Kidney (tissue), 14 donors: ENCODE data around the gene LIG3. TPM values are rescaled to one million over a fixed set of nuclear protein-coding genes. Genes with fewer than 3 reads are reported as not detected.

ENCODE experiments used
- DNase-seq, 5 donors: peaks; one replicate each; pipeline ENCODE4 v3.0.0-alpha.2; 2013 to 2020
- FAIRE-seq: peaks from 2 replicates; lab custom pipeline; 2012; peaks lifted over from hg19 to GRCh38; lab: Jason Lieb, UNC
- H3K27ac ChIP-seq, 2 donors: one replicate each; pipeline ENCODE4 v1.7.0; 2013; ENCODE audit warnings: low read depth in 2 of 2, low read length in 2 of 2, inconsistent platforms in 1 of 2
- H3K27me3 ChIP-seq: one replicate; pipeline ENCODE4 v1.7.1; 2013; ENCODE audit warnings: low read length, inconsistent platforms; ENCODE audit not compliant: control insufficient read depth, insufficient read depth
- H3K36me3 ChIP-seq, 3 donors: one replicate each; pipeline versions ENCODE4 v1.7.0 to v1.7.1; 2013; ENCODE audit warnings: low read length in 3 of 3, control low read depth in 1 of 3, inconsistent platforms in 1 of 3; ENCODE audit not compliant: insufficient read depth in 3 of 3, control insufficient read depth in 2 of 3
- H3K4me1 ChIP-seq, 3 donors: one replicate each; pipeline versions ENCODE4 v1.7.0 to v1.7.1; 2013; ENCODE audit warnings: low read length in 3 of 3, inconsistent platforms in 1 of 3, low read depth in 1 of 3; ENCODE audit not compliant: control insufficient read depth in 2 of 3, insufficient read depth in 2 of 3
- H3K4me3 ChIP-seq, 3 donors: one replicate each; pipeline versions ENCODE4 v1.7.0 to v1.8.1; 2013; ENCODE audit warnings: low read length in 3 of 3, control low read depth in 1 of 3, inconsistent platforms in 1 of 3
- H3K9ac ChIP-seq, 3 donors: one replicate each; pipeline versions ENCODE4 v1.7.0 to v1.7.1; 2013; ENCODE audit warnings: low read length in 3 of 3, control low read depth in 1 of 3, inconsistent platforms in 1 of 3
- H3K9me3 ChIP-seq, 3 donors: one replicate each; pipeline versions ENCODE4 v1.7.0 to v1.7.1; 2013; ENCODE audit warnings: low read length in 3 of 3, control low read depth in 1 of 3, inconsistent platforms in 1 of 3; ENCODE audit not compliant: control insufficient read depth in 2 of 3, insufficient read depth in 1 of 3
- CTCF ChIP-seq: IDR thresholded peaks from 3 replicates; pipeline ENCODE4 v1.5.1; 2012; ENCODE audit warnings: mild to moderate bottlenecking, moderate library complexity, borderline replicate concordance; ENCODE audit not compliant: insufficient read depth; ENCODE audit errors: extremely low read depth
- intact Hi-C: fragments of 100-400 bp; cut with DNase I; formaldehyde crosslinking; loops from one replicate; pipeline ENCODE4 v1.11.1; 2022
- polyA plus RNA-seq: library from polyadenylated mRNA; stranded (reverse); fragments of 350-450 nt; fragmentation: Illumina TruSeq; extraction: RNeasy Lipid Tissue Mini Kit (QIAGEN cat#74804); gene quantifications from one replicate; pipeline ENCODE4 v1.2.3, GENCODE V29; 2014; ENCODE audit warnings: low read depth, low replicate concordance; ENCODE audit not compliant: insufficient read depth
- total RNA-seq: library from RNA; stranded (reverse); fragmentation: NEBNext Ultra II Directional; extraction: Animal tissue kit (Norgen Biotek cat#: 25700); gene quantifications from one replicate; pipeline ENCODE4 v1.2.1, GENCODE V29; 2021
- donor health status: control.
- donor health status: control.
- donor health status: control.
- donor health status: control.
- donor health status: control.
- donor health status: DM: yes; HTN: yes; CAD: no.
- donor health status: Normal renal cell carcinoma (clear cell type).

The LIG3 gene
- total and polyA plus RNA-seq, 2 donors from 2014 or later, result 7.6 to 34.1 TPM

GRCh38 chr17:35046740-35047283, 66.5 kb downstream of the LIG3 start:
- FAIRE-seq, result no peak
- Histone ChIP-seq H3K9ac (no peak overlapping the region), H3K27ac (peak overlapping the region in 1 of 2 donors; percentile 11), H3K4me3 (peak overlapping the region in 1 of 3 donors; percentile 16), H3K36me3 (no peaks in the 10 kb centered on the region), H3K9me3 (no peaks in the 10 kb centered on the region), H3K27me3 (no peaks in the 10 kb centered on the region), H3K4me1 (peaks cover 0 to 19% (median 8%) of the 10 kb centered on the region in 3 donors)
- intact Hi-C loops, result no loop called here
- no peak for DNase-seq
- TF ChIP-seq CTCF, result no peak

GRCh38 chr17:35048685-35049379, 68.5 kb downstream of the LIG3 start:
- Histone ChIP-seq H3K9me3 (no peaks in the 10 kb centered on the region), H3K9ac (no peak overlapping the region), H3K27ac (peak overlapping the region in 1 of 2 donors; percentile 38), H3K4me3 (no peak overlapping the region), H3K27me3 (no peaks in the 10 kb centered on the region), H3K4me1 (peaks cover 0 to 24% (median 8%) of the 10 kb centered on the region in 3 donors), H3K36me3 (no peaks in the 10 kb centered on the region)
- DNase-seq (no peak), FAIRE-seq (no peak)
- intact Hi-C loops, result no loop called here
- TF ChIP-seq CTCF, result no peak

GRCh38 chr17:35050170-35050569, 69.9 kb downstream of the LIG3 start:
- Histone ChIP-seq H3K4me3 (no peak overlapping the region), H3K9me3 (no peaks in the 10 kb centered on the region), H3K27ac (no peak overlapping the region), H3K36me3 (no peaks in the 10 kb centered on the region), H3K27me3 (no peaks in the 10 kb centered on the region), H3K9ac (no peak overlapping the region), H3K4me1 (peaks cover 0 to 24% (median 8%) of the 10 kb centered on the region in 3 donors)
- DNase-seq (no peak), FAIRE-seq (no peak)
- no peak for TF ChIP-seq CTCF
- intact Hi-C loops, result no loop called here
